ENCODE results near the gene TBC1D5.

Gene TBC1D5

GRCh38 chr3:17314171-17314570 is 428.3 kb downstream of the TBC1D5 start:
- H3K27ac ChIP-seq: no peak overlapping the region
- TF ChIP-seq ZFX (IDR thresholded peaks at IDR 0.05): no peak
- TF ChIP-seq, protein P1, sequence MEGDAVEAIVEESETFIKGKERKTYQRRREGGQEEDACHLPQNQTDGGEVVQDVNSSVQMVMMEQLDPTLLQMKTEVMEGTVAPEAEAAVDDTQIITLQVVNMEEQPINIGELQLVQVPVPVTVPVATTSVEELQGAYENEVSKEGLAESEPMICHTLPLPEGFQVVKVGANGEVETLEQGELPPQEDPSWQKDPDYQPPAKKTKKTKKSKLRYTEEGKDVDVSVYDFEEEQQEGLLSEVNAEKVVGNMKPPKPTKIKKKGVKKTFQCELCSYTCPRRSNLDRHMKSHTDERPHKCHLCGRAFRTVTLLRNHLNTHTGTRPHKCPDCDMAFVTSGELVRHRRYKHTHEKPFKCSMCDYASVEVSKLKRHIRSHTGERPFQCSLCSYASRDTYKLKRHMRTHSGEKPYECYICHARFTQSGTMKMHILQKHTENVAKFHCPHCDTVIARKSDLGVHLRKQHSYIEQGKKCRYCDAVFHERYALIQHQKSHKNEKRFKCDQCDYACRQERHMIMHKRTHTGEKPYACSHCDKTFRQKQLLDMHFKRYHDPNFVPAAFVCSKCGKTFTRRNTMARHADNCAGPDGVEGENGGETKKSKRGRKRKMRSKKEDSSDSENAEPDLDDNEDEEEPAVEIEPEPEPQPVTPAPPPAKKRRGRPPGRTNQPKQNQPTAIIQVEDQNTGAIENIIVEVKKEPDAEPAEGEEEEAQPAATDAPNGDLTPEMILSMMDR (conservative IDR thresholded peaks at IDR 0.05): no peak

GRCh38 chr3:17313746-17314145 is 428.7 kb downstream of the TBC1D5 start:
- TF ChIP-seq, protein P1 (conservative IDR thresholded peaks at IDR 0.05): no peak
- no peak for TF ChIP-seq ZFX (IDR thresholded peaks at IDR 0.05)
- no peak overlapping the region for H3K27ac ChIP-seq

GRCh38 chr3:17310983-17311382 is 431.4 kb downstream of the TBC1D5 start:
- H3K27ac ChIP-seq: no peak overlapping the region
- TF ChIP-seq ZFX (IDR thresholded peaks at IDR 0.05): no peak

- no peak overlapping the region for H3K27ac ChIP-seq
- TF ChIP-seq, protein P1 (conservative IDR thresholded peaks at IDR 0.05): no peak
- TF ChIP-seq ZFX (IDR thresholded peaks at IDR 0.05): no peak
Measured at GRCh38 chr3:17307887-17308286, 434.5 kb downstream of the TBC1D5 start.

DNA sequence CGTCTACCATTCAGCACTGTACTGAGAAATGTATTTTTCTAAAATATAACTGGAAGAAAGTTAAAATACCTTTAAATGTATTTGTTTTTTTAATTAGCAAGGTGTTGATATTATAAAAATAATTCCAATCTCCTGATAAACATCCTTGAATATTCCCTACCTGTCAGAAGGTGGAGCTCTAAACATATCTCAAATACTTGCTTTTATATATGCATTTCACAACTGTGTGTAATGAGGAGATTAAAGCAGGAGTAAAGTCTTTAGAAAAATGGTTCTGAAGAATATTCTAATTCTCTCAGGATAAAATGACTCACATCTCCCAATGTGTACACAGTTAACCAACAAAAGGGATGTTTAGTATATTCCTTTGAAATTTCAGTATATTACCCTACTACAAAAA is 434.9 kb downstream of the TBC1D5 start:
- TF ChIP-seq, protein P1 (conservative IDR thresholded peaks at IDR 0.05): peak; percentile 56
- TF ChIP-seq ZFX (IDR thresholded peaks at IDR 0.05): no peak
- no peak overlapping the region for H3K27ac ChIP-seq

GRCh38 chr3:17304969-17305368 is 437.5 kb downstream of the TBC1D5 start:
- TF ChIP-seq, protein P1 (conservative IDR thresholded peaks at IDR 0.05): no peak
- no peak for TF ChIP-seq ZFX (IDR thresholded peaks at IDR 0.05)
- H3K27ac ChIP-seq: no peak overlapping the region

GRCh38 chr3:17302774-17303173 is 439.7 kb downstream of the TBC1D5 start:
- TF ChIP-seq, protein P1 (conservative IDR thresholded peaks at IDR 0.05): no peak
- TF ChIP-seq ZFX (IDR thresholded peaks at IDR 0.05): no peak

GRCh38 chr3:17302170-17302569 is 440.3 kb downstream of the TBC1D5 start:
- TF ChIP-seq, protein P1 (conservative IDR thresholded peaks at IDR 0.05): no peak
- TF ChIP-seq ZFX (IDR thresholded peaks at IDR 0.05): no peak
- no peak overlapping the region for H3K27ac ChIP-seq

More at GRCh38 chr3:17302774-17303173, 439.7 kb downstream of the TBC1D5 start:
- no peak overlapping the region for H3K27ac ChIP-seq
